ENCODE measurements around the gene PRR9.

PRR9 gene

DNA sequence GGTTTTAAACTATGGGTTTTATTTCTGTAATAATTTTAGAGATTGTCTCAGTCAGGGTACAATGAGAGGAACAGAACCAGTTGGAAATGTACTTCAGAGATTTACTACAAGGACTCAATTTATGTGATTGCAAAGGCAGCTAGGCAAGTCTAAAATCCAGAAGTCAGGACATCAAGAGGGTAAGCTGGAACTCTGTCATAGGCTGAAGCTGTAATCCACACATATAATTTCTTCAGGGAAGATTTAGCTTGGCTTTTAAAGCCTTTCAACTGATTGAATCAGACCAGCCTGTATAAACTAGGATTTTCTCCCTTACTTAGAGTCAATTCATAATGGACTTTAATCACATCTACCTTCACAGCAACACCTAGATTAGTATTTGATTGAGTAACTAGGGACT is 38.5 kb upstream of the PRR9 start (continued):
- TF ChIP-seq, protein P1, sequence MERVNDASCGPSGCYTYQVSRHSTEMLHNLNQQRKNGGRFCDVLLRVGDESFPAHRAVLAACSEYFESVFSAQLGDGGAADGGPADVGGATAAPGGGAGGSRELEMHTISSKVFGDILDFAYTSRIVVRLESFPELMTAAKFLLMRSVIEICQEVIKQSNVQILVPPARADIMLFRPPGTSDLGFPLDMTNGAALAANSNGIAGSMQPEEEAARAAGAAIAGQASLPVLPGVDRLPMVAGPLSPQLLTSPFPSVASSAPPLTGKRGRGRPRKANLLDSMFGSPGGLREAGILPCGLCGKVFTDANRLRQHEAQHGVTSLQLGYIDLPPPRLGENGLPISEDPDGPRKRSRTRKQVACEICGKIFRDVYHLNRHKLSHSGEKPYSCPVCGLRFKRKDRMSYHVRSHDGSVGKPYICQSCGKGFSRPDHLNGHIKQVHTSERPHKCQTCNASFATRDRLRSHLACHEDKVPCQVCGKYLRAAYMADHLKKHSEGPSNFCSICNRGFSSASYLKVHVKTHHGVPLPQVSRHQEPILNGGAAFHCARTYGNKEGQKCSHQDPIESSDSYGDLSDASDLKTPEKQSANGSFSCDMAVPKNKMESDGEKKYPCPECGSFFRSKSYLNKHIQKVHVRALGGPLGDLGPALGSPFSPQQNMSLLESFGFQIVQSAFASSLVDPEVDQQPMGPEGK (tag by site-specific recombination; IDR thresholded peaks at IDR 0.05) = no peak
- TF ChIP-seq ZNF132 (tag by site-specific recombination; IDR thresholded peaks at IDR 0.05; ENCODE audit: borderline replicate concordance) = no peak
- TF ChIP-seq ZNF501 (tag by site-specific recombination; IDR thresholded peaks at IDR 0.05) = no peak
- TF ChIP-seq, protein P2, sequence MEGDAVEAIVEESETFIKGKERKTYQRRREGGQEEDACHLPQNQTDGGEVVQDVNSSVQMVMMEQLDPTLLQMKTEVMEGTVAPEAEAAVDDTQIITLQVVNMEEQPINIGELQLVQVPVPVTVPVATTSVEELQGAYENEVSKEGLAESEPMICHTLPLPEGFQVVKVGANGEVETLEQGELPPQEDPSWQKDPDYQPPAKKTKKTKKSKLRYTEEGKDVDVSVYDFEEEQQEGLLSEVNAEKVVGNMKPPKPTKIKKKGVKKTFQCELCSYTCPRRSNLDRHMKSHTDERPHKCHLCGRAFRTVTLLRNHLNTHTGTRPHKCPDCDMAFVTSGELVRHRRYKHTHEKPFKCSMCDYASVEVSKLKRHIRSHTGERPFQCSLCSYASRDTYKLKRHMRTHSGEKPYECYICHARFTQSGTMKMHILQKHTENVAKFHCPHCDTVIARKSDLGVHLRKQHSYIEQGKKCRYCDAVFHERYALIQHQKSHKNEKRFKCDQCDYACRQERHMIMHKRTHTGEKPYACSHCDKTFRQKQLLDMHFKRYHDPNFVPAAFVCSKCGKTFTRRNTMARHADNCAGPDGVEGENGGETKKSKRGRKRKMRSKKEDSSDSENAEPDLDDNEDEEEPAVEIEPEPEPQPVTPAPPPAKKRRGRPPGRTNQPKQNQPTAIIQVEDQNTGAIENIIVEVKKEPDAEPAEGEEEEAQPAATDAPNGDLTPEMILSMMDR (tag by site-specific recombination; IDR thresholded peaks at IDR 0.05) = no peak
- no peak for TF ChIP-seq SP3 (tag by site-specific recombination; IDR thresholded peaks at IDR 0.05)
- no peak for TF ChIP-seq ZNF324 (tag by site-specific recombination; IDR thresholded peaks at IDR 0.05)
- TF ChIP-seq PRDM1 (tag by site-specific recombination; IDR thresholded peaks at IDR 0.05) = no peak
- no peak for TF ChIP-seq ZNF791 (tag by site-specific recombination; IDR thresholded peaks at IDR 0.05)
- TF ChIP-seq, protein P3, sequence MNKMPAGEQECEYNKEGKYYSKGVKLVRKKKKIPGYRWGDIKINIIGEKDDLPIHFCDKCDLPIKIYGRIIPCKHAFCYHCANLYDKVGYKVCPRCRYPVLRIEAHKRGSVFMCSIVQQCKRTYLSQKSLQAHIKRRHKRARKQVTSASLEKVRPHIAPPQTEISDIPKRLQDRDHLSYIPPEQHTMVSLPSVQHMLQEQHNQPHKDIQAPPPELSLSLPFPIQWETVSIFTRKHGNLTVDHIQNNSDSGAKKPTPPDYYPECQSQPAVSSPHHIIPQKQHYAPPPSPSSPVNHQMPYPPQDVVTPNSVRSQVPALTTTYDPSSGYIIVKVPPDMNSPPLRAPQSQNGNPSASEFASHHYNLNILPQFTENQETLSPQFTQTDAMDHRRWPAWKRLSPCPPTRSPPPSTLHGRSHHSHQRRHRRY (tag by site-specific recombination; IDR thresholded peaks at IDR 0.05) = no peak
- no peak for TF ChIP-seq ZNF600 (tag by site-specific recombination; IDR thresholded peaks at IDR 0.05)
- TF ChIP-seq ZNF623 (tag by site-specific recombination; IDR thresholded peaks at IDR 0.05) = no peak

DNA sequence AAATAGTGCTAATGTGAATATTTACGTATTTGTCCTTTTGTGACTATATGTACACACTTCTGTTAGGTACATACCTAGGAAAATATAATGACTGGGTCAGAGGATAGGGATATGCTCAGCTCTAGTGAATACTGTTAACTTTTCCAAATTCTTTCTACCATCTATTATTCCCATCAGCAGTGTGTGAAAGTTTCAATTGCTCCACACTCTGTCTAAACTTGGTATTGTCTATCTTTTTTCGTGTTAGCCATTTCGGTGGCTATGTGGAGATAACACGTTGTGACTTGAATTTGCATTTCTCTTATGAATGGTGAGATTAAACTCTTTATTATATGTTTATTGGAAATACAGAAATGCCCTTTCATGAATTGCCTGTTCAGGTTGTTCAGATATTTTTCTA is 36.8 kb upstream of the PRR9 start:
- no peaks in the 10 kb centered on the region; the same call in 1 of the 2 replicates for H3K9me3 ChIP-seq (ENCODE audit: control insufficient read depth, insufficient read depth, low read depth, low read length)
- no peak for TF ChIP-seq ZNF341 (tag by site-specific recombination; IDR thresholded peaks at IDR 0.05; ENCODE audit: low read depth)
- TF ChIP-seq, protein P4, sequence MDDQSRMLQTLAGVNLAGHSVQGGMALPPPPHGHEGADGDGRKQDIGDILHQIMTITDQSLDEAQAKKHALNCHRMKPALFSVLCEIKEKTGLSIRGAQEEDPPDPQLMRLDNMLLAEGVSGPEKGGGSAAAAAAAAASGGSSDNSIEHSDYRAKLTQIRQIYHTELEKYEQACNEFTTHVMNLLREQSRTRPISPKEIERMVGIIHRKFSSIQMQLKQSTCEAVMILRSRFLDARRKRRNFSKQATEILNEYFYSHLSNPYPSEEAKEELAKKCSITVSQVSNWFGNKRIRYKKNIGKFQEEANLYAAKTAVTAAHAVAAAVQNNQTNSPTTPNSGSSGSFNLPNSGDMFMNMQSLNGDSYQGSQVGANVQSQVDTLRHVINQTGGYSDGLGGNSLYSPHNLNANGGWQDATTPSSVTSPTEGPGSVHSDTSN (CRISPR knock-in tag; IDR thresholded peaks at IDR 0.05) = no peak
- TF ChIP-seq, protein P5, sequence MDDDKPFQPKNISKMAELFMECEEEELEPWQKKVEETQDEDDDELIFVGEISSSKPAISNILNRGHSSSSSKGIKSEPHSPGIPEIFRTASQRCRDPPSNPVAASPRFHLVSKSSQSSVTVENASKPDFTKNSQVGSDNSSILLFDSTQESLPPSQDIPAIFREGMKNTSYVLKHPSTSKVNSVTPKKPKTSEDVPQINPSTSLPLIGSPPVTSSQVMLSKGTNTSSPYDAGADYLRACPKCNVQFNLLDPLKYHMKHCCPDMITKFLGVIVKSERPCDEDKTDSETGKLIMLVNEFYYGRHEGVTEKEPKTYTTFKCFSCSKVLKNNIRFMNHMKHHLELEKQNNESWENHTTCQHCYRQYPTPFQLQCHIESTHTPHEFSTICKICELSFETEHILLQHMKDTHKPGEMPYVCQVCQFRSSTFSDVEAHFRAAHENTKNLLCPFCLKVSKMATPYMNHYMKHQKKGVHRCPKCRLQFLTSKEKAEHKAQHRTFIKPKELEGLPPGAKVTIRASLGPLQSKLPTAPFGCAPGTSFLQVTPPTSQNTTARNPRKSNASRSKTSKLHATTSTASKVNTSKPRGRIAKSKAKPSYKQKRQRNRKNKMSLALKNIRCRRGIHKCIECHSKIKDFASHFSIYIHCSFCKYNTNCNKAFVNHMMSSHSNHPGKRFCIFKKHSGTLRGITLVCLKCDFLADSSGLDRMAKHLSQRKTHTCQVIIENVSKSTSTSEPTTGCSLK (tag by site-specific recombination; IDR thresholded peaks at IDR 0.05) = no peak
- no peak for TF ChIP-seq ZNF76 (tag by site-specific recombination; IDR thresholded peaks at IDR 0.05; ENCODE audit: borderline replicate concordance, low read depth)
- TF ChIP-seq ZNF664 (tag by site-specific recombination; IDR thresholded peaks at IDR 0.05) = no peak
- no peak for TF ChIP-seq ZSCAN23 (tag by site-specific recombination; IDR thresholded peaks at IDR 0.05)
- no peak for TF ChIP-seq ZNF354C (tag by site-specific recombination; IDR thresholded peaks at IDR 0.05; ENCODE audit: borderline replicate concordance, low read depth)
- no peak for TF ChIP-seq BCL11B (tag by site-specific recombination; IDR thresholded peaks at IDR 0.05; ENCODE audit: low read depth)
- no peak for TF ChIP-seq TRIM28 (IDR thresholded peaks at IDR 0.05; ENCODE audit: borderline replicate concordance, low read length)
- TF ChIP-seq ZNF501 (tag by site-specific recombination; IDR thresholded peaks at IDR 0.05) = no peak
- TF ChIP-seq SP7 (tag by site-specific recombination; IDR thresholded peaks at IDR 0.05) = no peak
- TF ChIP-seq ZNF830 (tag by site-specific recombination; IDR thresholded peaks at IDR 0.05; ENCODE audit: low read depth) = no peak
- TF ChIP-seq, protein P2 (tag by site-specific recombination; IDR thresholded peaks at IDR 0.05) = no peak
- TF ChIP-seq, protein P6, sequence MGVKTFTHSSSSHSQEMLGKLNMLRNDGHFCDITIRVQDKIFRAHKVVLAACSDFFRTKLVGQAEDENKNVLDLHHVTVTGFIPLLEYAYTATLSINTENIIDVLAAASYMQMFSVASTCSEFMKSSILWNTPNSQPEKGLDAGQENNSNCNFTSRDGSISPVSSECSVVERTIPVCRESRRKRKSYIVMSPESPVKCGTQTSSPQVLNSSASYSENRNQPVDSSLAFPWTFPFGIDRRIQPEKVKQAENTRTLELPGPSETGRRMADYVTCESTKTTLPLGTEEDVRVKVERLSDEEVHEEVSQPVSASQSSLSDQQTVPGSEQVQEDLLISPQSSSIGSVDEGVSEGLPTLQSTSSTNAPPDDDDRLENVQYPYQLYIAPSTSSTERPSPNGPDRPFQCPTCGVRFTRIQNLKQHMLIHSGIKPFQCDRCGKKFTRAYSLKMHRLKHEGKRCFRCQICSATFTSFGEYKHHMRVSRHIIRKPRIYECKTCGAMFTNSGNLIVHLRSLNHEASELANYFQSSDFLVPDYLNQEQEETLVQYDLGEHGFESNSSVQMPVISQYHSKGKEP (tag by site-specific recombination; IDR thresholded peaks at IDR 0.05) = no peak
- POLR2A ChIA-PET = no interaction called here
- no peak overlapping the region for H3K4me3 ChIP-seq (ENCODE audit: low read depth, low read length)
- H3K4me1 ChIP-seq (ENCODE audit: control insufficient read depth, insufficient read depth, low read length) = no peaks in the 10 kb centered on the region
- no peaks in the 10 kb centered on the region for H3K36me3 ChIP-seq (ENCODE audit: control insufficient read depth in 2 of 2, insufficient read depth in 1 of 2, low read length in 2 of 2)
- no peak overlapping the region for H3K27ac ChIP-seq (ENCODE audit: extremely low read depth, low read depth, low read length)
- CTCF ChIA-PET = interaction anchor here (0.7 to 0.8 kb wide), 2 partner anchors 14 to 403 kb away, joined by 3 to 4 read pairs; no protein-coding TSS in a partner anchor

Measured in HEK293 (cell line).